Loucy (cell line): ENCODE results near the gene DNAH6.

Source experiments
- CTCF ChIP-seq: fragments of 200-600 bp; sonication (generic); conservative IDR thresholded peaks from 2 replicates; pipeline ENCODE4 v1.5.1; 2014; ENCODE audit warnings: mild to moderate bottlenecking, antibody characterized with exemption, low read length
- EZH2phosphoT487 ChIP-seq: fragments of 200-600 bp; IDR thresholded peaks from 2 replicates; pipeline ENCODE4 v1.6.1; 2018; ENCODE audit warnings: antibody characterized with exemption, mild to moderate bottlenecking, moderate library complexity, borderline replicate concordance

GRCh38 chr2:84821806-84822205 lies 305.5 kb downstream of the DNAH6 start:
- TF ChIP-seq CTCF, result no peak
- no peak for TF ChIP-seq EZH2phosphoT487
